Inflammatory macrophage treated with lipopolysaccharide for 4 hours (primary cell): ENCODE results near the gene GIGYF2.
"Not testable (repeated sequence)": the region's sequence is repeated elsewhere in the genome, so short reads cannot be mapped to it uniquely, and the experiment has no call there.

Experiments used
- DNase-seq: peaks from one replicate; pipeline ENCODE4 v3.0.0-alpha.2; 2020

GIGYF2 gene

DNA sequence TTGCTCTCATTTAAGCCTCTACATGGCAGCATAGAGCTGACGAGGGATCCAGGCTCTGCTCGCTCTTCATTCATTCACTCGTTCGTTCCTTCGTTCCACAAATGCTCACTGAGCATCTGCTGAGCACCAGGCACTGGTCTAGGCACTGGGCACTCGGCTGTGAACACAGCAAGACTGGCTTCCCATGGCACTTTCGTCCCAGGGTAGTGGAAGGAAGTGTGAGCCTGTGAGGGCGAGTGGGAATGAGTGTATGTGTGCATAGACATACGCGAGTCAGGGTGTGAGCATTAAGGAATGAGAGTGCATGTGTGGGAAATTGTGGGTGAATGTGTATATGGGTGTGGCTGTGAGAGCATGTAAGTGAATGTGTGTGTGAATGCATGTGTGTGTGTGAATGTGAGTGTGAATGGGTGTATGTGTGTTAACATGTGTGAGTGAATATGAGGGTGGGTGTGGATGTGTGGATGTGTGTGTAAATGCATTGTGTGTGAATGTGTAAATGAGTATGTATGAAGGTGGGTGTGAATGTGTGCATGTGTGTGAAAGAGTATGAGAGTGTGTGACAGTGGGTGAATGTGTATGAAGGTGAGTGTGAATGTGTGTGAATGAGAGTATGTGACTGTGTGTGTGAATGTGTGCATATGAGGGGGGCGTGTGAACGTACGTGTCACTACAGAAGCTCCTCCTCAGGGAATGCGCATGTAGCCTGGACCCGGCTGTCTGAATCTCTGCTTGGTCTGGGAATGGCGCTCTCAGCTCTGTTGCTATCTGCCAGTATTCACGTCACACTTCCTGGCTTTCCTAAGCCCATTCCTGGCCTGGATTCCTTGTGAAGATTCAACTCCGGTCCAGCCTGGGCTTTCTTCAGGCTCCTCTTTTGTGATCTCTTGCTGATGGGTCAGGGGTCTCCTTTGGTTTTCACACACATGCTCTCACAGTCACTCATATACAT lies 201.7 kb downstream of the GIGYF2 start:
- DNase-seq = no peak

DNA sequence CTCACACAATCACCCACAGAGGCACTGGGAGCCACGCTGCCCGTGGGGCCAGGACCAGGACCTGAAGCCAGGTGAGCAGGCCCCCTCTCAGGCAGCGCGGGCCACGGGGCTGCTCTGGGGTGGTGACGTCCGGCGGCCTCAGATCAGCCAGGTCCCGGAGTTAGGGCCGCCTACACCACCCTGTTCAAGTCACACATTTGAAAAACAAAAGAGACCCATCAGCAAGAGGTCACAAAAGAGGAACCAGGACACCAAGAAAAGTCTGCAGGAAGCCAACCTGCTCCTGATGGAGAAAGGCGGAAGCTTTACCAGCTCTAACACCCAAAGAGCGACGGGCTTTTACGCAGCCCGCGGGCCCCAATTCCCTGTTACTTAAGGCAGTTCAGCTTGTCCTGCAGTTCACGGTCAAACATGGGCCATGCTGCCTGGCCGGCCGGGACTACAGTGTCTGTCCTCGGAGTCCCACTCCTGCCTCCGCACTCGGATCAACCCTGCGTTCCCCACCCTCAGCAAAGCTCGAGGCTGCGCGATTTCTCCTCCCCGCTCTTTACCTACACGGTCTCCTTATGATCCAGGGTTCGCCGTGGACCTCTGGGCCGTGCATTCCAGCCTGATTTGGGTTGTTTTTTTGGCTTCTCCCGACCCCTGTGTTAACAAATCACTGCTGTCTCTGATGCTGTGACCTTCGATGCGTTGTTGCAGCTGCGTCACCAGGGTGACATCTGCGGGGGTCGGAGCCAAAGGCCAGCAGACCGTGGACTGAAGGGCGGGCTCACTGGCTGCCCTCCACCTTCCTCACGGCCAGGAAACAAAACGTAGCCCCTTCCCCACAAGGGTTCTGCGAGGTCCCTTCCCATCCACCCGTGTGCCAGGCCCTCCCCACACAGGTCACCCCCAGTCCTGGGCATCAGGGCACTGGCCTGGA lies 203.9 kb downstream of the GIGYF2 start:
- peak; percentile 26 for DNase-seq

DNA sequence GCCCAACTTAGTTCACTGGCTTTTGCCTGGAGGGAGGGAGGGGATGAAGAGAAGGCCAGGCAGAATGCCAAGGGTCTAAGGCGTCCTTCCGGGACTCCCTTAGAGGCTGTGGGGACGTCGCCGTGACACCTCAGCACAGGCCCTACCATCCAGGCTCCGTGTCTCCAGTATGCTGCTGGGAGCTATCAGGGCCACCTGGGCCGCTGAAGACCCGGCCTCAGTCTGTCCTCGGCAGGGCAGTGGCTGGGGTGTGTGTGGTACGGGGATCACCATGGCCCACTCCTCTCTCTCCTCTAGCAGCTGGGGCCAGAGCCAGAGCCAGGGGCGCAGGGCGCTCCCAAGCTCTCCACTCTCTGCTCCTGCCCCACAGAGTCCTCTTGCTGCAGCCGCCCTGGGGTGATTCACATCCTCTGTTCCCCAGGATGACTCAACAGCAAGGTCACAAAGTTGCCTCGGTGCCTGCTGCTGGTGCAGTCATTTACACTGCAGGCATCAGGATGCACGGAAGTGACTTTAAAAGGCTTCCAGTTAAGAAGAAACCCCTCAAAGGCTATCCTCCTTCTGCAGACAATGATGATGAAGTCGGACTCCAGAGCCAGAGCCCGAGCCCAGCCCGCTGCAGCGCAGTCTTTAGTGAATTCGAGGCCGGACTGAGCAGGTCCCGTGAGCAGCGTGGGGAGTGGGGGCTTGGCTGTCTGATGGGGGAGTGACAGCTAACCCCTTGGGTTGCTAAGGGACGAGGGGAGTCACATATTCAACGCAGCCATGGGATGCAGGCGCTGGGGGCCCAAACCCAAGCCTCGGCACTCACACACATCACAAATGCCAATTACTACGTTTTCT lies 204.8 kb downstream of the GIGYF2 start:
- DNase-seq = peak; percentile 74

DNA sequence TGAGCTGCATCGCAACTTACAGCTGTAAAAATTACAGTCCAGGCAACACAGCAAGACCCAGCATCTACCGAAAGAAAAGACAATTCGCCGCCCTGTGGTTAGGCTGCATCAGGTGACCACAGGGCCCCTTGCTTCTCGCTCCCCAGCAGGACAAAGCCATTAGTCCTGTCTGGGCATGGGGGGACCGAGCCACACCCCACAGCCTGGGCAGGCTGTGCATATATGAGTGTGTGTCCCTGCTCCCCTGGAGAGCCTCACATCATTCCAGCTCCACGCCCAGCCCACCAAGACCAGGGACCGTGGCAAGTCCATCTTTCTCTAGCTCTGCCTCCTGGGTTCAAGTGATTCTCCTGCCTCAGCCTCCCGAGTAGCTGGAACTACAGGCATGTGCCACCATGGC lies 206.9 kb downstream of the GIGYF2 start:
- DNase-seq = no peak

- DNase-seq = not testable (repeated sequence)
These were observed 210.0 kb downstream of the GIGYF2 start for GRCh38 chr2:232906867-232907717.

DNA sequence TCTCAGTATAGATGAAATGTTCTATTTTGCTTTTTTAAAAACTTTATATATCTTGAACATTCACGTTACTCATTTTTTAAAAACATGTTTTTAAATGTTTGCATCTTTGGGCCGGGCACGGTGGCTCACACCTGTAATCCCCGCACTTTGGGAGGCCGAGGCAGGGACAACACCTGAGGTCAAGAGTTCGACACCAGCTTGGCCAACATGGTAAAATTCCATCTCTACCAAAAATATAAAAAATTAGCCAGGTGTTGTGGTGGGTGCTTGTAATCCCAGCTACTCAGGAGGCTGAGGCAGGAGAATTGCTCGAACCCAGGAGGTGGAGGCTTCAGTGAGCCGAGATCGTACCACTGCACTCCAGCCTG lies 210.6 kb downstream of the GIGYF2 start:
- DNase-seq = not testable (repeated sequence)

DNA sequence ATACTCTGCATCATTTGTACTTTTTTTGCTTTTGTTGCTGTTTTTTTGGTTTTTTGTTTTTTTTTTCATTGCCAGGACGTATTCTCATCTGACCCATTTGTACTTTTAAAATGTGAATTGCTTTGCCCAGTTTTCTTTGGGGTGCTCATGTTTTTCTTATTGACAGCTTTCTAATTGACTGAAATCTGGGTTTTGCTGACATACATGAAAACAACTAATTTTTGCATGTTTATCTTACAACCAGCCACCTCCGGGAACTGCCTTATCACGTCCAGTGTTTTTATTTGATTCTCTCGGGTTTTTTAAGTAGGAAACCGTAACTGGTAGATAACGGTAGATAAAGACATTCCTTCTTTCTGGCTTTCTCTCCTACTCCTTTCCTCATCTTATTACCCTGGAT lies 211.6 kb downstream of the GIGYF2 start:
- no peak for DNase-seq
